Natural killer cell treated with Interleukin-12 subunit alpha and Interleukin-12 subunit beta and Interleukin-15 and Interleukin-18, amount 100 ng/mL, for 72 hours (primary cell): Measurements from ENCODE around the gene CEP112. TPM values are rescaled to one million over a fixed set of nuclear protein-coding genes. Genes with fewer than 3 reads are reported as not detected.

Experiments
- total RNA-seq, 2 donors: library from RNA; stranded (reverse); gene quantifications; one replicate each; pipeline ENCODE4 v1.2.3, GENCODE V29; 2022

The CEP112 gene
- total RNA-seq, 2 donors from 2014 or later: 2.3 to 5.5 TPM

Other genes starting within 250 kb of the CEP112 start
- not detected for gene APOH, start 37.3 kb upstream of the CEP112 start, total RNA-seq
- 10 to 100 TPM; 31.1 to 41.1 TPM for gene PRKCA, start 110.5 kb upstream of the CEP112 start, total RNA-seq